Activated CD8-positive, alpha-beta memory T cell treated with anti-CD3 and anti-CD28 coated beads, Interleukin-2, amount 50 U/mL, for 48 hours (primary cell): ENCODE results near the gene PPP1R26.
"Not testable (repeated sequence)": the region's sequence is repeated elsewhere in the genome, so short reads cannot be mapped to it uniquely, and the experiment has no call there.

ENCODE experiments used
- DNase-seq: peaks from one replicate; pipeline ENCODE4 v3.0.0-alpha.2; 2020

PPP1R26 gene

DNA sequence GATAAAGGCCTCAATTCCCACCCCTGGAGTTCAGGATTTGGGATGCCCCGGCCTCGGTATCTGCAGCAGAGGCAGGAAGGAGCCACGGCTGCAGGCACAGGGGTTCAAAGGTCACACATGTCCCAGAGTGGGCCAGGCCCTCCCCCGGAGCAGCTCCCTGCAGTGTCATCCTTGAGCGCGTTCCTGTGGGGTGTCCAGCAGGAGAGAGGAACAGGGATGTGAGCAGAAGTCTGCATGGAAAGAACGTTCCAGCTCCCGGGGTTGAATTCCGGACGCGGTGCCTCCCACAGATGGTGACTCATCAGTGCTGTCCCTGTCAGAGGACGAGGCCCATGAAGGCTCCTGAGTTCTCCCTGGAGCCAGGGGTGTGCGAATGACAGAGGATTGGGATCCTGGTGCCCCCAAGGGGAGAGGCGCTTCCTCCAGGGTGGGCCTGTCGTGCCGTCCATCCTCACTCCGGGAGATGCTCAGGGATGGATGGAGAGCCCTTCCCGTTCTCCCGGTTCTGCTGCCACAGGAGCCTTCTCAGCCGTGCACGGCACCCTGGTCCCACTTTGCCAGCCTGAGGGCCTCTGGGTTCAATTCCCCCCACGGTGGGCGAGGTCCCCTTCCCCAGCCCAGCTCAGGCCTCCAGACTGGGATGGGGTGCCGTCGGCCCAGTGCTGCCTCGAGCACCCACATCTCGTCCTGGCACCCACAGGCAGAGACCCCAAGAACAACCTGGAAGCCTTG, 44.7 kb downstream of the PPP1R26 start:
- peak; percentile 23 for DNase-seq

DNA sequence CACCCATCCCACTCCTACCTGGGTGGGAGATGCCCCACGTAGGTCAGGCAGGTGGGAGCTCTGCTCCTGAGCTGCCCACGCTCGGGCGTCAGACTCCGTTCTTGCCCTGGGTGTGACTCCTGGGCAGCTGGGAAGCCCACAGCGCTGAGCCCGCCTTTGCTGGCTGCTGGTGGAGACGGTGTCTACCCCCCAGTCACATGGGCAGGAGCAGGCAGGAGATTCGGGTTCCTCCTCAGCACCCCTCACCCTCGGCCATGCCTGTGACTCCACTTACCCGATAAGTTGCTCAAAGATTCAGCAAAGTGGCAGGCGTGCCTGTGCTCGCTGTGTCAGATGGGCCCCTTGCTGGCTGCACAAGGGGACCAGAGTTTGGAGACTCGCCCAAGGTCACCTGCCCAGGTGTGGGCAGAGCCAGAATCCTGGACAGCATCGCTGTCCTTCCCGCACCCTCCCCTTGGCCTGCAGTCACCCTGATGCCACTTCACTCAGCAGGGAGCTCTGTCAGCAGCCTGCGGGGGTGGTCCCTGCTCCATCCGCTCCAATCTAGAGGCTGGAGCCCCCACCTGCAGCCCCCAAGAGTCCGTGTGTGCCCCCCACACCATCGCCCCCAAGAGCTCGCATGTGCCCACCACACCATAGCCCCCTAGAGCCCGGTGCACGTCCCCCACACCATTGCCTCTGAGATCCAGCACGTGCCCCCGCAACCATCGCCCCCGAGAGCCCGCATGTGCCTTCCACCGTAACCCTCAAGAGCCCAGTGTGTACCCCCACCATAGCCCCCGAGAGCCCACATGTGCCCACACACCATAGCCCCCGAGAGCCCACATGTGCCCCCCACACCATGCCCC, 45.9 kb downstream of the PPP1R26 start:
- peak; percentile 34 for DNase-seq

DNA sequence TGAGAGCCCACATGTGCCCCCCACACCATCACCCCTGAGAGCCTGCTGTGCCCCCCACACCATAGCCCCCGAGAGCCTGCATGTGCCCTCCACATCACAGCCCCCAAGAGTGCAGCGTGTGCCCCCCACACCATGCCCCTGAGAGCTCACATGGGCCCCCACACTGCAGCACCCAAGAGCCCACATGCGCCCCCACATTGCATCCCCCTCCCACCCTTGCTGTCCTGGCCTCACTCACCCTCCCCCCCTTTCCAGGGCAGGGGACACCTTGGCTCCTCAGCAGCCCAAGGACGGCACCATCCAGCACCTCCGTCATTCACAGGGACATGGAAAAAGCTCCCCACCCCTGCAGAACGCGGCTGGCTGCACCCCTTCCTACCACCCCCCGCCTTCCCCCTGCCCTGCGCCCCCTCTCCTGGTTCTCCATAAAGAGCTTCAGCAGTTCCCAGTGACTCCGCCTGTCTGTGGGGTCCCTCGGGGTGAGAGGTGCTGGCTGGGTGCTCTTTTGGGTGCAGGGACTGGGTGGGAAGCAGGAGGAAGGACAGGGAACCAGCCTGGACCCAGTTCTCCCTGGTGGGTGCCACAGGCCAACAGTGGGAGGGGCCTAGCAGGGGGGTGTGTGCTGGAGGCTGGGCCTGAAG, 46.6 kb downstream of the PPP1R26 start:
- peak; percentile 23 for DNase-seq

DNA sequence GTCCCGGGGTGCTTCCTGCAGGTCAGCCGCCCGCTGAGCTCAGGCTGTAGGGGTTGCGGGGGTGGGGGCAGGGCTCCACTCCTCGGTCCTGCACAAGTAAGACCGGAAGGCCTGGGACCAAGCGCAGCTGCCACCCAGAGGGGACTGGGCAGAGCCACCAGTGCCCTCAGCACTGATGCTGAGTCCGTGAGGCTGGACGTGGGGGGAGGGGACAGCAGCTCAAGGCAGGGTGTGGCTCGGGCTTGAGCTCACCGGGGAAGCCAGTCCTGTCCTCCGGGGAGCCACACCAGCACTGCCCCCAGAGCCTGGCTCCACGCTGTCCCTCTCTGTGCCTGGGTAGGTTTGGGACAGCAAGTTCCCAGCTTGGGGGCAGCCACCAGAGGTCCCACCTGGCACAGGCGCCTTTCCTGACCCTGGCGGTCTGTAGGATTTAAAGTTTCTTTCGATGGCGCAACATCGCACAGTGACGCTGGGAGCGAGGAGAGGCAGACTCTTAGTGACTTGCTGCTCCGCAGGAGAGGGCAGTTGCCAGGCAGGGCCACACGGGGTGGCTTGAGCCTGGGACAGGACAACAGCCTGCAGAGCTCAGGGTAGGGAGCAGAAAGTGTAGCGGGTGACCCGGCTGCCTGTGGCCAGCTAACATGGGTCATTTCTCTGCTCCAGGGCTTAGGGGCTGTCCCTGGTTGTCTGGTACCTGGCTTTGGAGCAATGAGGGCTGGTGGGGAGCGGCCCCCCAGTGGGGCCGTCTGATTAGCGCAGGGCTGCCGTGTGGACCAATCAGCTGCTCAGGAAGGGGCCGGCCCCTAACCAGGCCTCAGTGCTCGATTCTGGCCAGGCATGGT, 47.4 kb downstream of the PPP1R26 start:
- peak; percentile 44 for DNase-seq

DNA sequence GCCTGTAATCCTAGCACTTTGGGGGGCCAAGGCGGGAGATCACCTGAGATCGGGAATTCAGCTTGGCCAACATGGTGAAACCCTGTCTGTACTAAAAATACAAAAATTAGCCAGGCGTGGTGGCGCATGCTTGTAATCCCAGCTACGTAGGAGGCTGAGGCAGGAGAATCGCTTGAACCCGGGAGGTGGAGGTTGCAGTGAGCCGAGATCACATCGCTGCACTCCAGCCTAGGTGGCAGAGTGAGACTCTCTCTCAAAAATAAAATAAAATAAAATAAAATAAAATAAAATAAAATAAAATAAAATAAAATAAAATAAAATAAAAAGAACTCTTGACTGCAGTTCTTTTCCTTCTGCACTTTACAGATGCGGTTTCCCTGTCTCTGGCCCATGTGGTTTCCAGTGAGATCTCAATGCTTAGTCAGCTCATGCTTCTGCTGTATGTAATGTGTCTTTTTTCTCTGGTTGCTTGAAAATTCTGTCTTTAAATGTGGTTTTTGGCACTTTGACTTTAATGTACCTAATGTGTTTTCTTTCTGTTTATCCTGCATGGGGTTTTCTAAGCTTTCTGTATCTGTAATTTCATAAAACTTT, 49.4 kb downstream of the PPP1R26 start:
- peak; percentile 13 for DNase-seq

DNA sequence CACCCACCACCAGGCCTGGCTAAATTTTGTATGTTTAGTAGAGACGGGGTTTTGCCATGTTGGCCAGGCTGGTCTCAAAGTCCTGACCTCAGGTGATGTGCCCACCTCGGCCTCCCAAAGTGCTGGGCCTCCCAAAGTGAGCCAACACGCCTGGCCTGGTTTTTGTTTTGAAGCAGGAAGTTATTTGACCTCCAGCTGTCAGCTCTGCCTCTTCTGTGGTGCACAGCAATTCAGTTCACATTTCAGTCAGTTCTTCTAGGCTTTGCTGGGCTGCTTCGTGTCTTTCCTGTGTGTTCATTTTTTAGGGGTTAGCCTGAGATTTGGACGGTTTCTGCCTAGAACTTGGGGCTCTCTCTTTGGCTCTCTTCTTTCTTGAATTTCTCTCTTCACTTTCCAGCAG, 50.6 kb downstream of the PPP1R26 start:
- DNase-seq, result peak; percentile 10

DNA sequence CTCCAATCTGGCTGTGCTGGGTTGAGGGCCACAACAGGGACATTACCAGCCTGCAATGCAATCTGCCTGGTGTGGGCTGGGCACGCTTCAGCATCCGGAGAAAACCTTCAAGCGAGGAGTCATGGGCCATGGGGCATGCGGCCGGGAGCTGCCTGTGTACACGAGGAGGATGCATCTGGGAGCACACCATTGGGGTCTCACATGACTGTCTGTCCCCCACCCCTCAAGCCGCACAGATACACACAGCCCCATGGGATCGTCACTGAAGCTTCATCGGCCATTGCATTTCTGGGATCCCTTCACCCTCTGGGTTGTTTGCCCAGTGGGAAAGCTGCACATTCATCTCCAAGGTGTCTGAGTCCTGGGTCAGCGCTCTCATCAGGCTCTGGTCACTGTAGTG, 51.5 kb downstream of the PPP1R26 start:
- peak; percentile 22 for DNase-seq

DNA sequence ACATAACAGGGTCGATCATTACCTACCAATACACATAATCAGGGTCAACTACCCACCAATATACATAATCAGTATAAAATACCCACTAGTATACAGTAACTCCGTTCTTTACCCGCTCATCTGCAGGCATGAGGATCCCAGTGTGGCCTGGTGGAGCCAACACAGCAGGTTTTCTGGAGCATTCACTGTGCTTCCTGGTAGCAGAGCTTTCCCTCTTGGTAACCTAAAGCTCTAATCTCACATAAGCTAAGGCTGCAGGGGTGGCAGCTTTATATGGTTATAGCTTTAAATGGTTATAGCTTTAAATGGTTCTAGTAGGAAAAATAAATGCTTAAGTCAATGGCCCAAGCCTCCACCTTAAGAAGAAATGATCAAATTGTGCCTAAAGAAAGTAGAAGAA, 53.5 kb downstream of the PPP1R26 start:
- DNase-seq, result peak; percentile 10

DNA sequence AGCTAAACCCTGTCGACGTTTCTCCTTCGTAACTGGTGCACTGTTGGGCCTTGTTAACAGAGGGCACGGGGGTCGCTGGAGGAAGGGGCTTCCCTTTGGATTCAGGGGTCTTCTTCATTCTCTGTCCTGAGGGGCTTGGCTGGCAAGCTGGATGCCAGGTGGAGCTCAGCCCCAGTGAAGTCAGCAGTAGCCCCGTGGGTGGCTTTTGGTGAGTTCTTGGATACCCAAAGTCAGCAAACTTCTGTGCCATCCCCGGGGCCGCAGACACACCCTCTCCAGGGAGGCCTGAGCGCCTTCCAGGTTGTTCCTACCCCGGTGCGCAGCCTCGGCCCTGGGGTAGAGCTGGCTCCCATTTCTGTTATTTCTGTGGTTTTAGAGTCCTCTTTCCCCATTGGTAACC, 54.1 kb downstream of the PPP1R26 start:
- peak; percentile 20 for DNase-seq

DNA sequence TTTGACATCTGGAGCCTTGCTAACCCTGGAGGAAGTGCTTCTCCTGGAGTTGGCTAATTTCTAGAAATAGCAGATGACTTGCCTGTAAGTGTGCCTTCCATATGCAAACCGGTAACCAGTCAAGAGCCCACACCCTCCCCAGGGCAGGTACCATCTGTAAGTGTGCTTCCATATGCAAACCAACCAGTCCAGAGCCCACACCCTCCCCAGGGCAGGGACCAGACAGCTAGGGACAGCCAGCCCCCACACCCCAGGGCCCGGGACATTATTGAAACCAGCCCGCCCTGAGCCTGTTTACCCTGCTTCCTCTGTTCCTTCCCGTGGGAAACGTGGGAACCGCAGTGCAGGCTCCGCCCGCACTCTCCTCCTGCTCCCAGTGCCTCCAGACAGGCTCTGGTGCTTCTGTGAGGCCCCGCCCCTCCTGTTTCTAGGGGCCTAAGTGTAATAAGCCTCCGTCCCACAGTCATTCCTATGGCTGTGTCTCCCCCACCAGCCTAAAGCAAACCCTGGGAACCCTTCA, 54.7 kb downstream of the PPP1R26 start:
- DNase-seq, result not testable (repeated sequence)

DNA sequence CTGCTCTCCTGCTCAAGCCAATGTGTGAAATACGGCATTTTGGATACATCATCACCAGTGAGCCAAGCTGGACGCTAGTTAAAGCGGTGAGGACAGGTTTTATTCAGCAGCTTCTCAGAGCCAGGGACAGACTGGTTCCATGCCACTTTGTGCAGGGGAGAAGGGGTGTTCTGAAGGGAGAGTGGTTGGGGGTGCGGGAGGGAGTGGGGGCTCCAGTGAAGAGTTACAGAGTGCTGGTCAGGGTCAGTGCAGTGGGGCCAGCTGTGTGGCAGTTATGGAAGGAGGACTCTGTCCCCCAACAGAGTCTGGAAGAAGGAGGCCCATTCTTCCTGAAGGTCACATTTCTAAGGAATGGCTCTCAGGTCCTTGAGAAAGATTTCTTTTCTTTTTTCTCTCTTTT, 55.2 kb downstream of the PPP1R26 start:
- peak; percentile 28 for DNase-seq

DNA sequence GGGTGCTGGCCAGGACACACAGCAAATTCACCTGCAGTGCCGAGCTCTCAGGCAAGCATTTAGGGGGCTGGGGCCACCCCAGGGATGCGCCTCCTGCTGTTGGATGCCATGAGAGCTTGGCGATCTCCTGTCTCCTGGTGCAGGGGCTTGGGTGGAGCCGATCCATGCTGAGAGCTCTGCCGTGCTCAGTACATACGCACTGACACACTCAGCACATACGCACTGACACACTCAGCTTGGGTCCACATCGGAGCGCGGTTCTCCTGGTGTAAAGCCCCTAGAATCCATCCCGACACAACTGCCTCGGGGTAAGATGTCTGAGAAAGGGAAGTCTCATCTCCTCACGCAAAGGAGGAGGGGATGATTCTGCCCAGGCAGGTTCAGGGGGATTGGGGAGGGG, 56.0 kb downstream of the PPP1R26 start:
- DNase-seq, result not testable (repeated sequence)

DNA sequence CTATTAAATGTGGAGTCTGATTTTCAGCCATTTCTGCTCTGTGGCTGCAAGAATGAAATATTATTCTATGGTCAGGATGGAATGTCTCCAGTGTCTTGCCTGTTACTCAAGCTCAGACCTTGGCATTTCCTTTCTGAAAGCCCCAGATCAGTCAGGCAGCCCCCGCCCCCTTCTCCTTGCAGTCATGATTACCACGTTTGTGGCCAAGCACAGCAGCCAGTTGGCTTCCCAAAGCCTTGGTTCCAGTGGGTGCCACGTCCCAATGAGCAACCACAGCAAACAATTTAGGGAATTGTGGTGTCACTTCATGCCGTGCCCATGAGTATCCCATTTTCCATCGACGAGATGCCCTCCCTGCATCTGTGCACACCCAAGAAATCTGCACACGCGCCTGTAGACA, 56.6 kb downstream of the PPP1R26 start:
- peak; percentile 32 for DNase-seq
